Body of pancreas (tissue), 4 donors: ENCODE data around the gene GIPR.

Experiments
- POLR2A ChIP-seq, 3 donors: fragments of 450-650 bp; IDR thresholded peaks; one replicate each; pipeline ENCODE4 v1.6.1; 2016; ENCODE audit warnings: antibody characterized with exemption in 3 of 3, mild to moderate bottlenecking in 2 of 3
- TF ChIP-seq, protein P1 (sequence below), 7 experiments: fragments of 450-650 bp in 4 of 7; fragments of 200-600 bp in 3 of 7; sonication (generic) in 3 of 7; IDR thresholded peaks; one replicate each; pipeline ENCODE4 v1.5.1; 2016 to 2019; ENCODE audit warnings: antibody characterized with exemption in 7 of 7

GRCh38 chr19:45655073-45655472, 12.9 kb upstream of the GIPR start:
- TF ChIP-seq, protein P1, sequence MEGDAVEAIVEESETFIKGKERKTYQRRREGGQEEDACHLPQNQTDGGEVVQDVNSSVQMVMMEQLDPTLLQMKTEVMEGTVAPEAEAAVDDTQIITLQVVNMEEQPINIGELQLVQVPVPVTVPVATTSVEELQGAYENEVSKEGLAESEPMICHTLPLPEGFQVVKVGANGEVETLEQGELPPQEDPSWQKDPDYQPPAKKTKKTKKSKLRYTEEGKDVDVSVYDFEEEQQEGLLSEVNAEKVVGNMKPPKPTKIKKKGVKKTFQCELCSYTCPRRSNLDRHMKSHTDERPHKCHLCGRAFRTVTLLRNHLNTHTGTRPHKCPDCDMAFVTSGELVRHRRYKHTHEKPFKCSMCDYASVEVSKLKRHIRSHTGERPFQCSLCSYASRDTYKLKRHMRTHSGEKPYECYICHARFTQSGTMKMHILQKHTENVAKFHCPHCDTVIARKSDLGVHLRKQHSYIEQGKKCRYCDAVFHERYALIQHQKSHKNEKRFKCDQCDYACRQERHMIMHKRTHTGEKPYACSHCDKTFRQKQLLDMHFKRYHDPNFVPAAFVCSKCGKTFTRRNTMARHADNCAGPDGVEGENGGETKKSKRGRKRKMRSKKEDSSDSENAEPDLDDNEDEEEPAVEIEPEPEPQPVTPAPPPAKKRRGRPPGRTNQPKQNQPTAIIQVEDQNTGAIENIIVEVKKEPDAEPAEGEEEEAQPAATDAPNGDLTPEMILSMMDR (IDR thresholded peaks at IDR 0.05): no peak
- TF ChIP-seq POLR2A (IDR thresholded peaks at IDR 0.05): no peak
